Keratinocyte (primary cell): ENCODE data around the gene UMODL1. TPM values are rescaled to one million over a fixed set of nuclear protein-coding genes. Genes with fewer than 3 reads are reported as not detected.

Experiments used
- DNase-seq: peaks from one replicate; pipeline ENCODE4 v3.0.0-alpha.2; 2011; ENCODE audit warnings: low read depth, missing footprints, low spot score
- FAIRE-seq: peaks from 2 replicates; lab custom pipeline; 2011; peaks lifted over from hg19 to GRCh38; lab: Jason Lieb, UNC
- H2AFZ ChIP-seq: 2 replicates; pipeline ENCODE4 v1.6.0; 2012; ENCODE audit warnings: low read length, control low read depth, inconsistent platforms; ENCODE audit not compliant: control insufficient read depth
- H3K27ac ChIP-seq: 2 replicates; pipeline ENCODE4 v1.5.1; 2011; ENCODE audit warnings: low read length; ENCODE audit not compliant: control insufficient read depth, insufficient read depth
- H3K27me3 ChIP-seq: 3 replicates; pipeline ENCODE4 v1.6.0; 2011; ENCODE audit warnings: low read length; ENCODE audit not compliant: control insufficient read depth, insufficient read depth; ENCODE audit errors: extremely low read depth
- H3K36me3 ChIP-seq, 2 experiments: 2 replicates in 1 of 2; 3 replicates in 1 of 2; pipeline ENCODE4 v1.5.1; 2011; ENCODE audit warnings: low read length in 2 of 2, mild to moderate bottlenecking in 1 of 2; ENCODE audit not compliant: control insufficient read depth in 2 of 2, insufficient read depth in 2 of 2; ENCODE audit errors: extremely low read depth in 1 of 2
- H3K4me1 ChIP-seq: 3 replicates; pipeline ENCODE4 v1.5.1; 2011; ENCODE audit warnings: low read length; ENCODE audit not compliant: control insufficient read depth, insufficient read depth; ENCODE audit errors: extremely low read depth
- H3K4me2 ChIP-seq: 3 replicates; pipeline ENCODE4 v1.6.0; 2011; ENCODE audit warnings: low read depth, low read length; ENCODE audit not compliant: control insufficient read depth, insufficient read depth; ENCODE audit errors: extremely low read depth
- H3K4me3 ChIP-seq, 3 experiments: fragments of 200-600 bp in 1 of 3; sonication (generic) in 1 of 3; 2 replicates in 2 of 3; 3 replicates in 1 of 3; pipeline ENCODE4 v1.5.1; 2011 to 2016; ENCODE audit warnings: low read length in 3 of 3, mild to moderate bottlenecking in 3 of 3, control low read depth in 2 of 3, inconsistent platforms in 1 of 3, low read depth in 1 of 3, mixed read lengths in 1 of 3, mixed run types in 1 of 3, moderate library complexity in 1 of 3; ENCODE audit not compliant: control insufficient read depth in 2 of 3, insufficient read depth in 2 of 3; ENCODE audit errors: extremely low read depth in 1 of 3
- H3K79me2 ChIP-seq: 2 replicates; pipeline ENCODE4 v1.6.0; 2012; ENCODE audit warnings: low read length; ENCODE audit not compliant: control insufficient read depth, insufficient read depth
- H3K9ac ChIP-seq: 3 replicates; pipeline ENCODE4 v1.6.0; 2011; ENCODE audit warnings: low read length; ENCODE audit not compliant: control insufficient read depth, insufficient read depth; ENCODE audit errors: extremely low read depth
- H3K9me1 ChIP-seq: 3 replicates; pipeline ENCODE4 v1.6.0; 2011; ENCODE audit warnings: low read length; ENCODE audit not compliant: control insufficient read depth, insufficient read depth; ENCODE audit errors: extremely low read depth
- H3K9me3 ChIP-seq: 2 replicates; pipeline ENCODE4 v1.5.1; 2012; ENCODE audit warnings: low read depth, low read length; ENCODE audit not compliant: control insufficient read depth
- H4K20me1 ChIP-seq: 3 replicates; pipeline ENCODE4 v1.6.0; 2011; ENCODE audit warnings: low read length; ENCODE audit not compliant: control insufficient read depth, insufficient read depth; ENCODE audit errors: extremely low read depth
- CTCF ChIP-seq, 3 experiments: IDR thresholded peaks in 1 of 3; conservative IDR thresholded peaks in 1 of 3; optimal IDR thresholded peaks in 1 of 3; 2 replicates in 2 of 3; 3 replicates in 1 of 3; pipeline versions ENCODE3 to v1.5.1; 2011; ENCODE audit warnings: low read length in 3 of 3, mild to moderate bottlenecking in 3 of 3, moderate library complexity in 2 of 3, control low read depth in 1 of 3, inconsistent platforms in 1 of 3; ENCODE audit not compliant: insufficient read depth in 2 of 3; ENCODE audit errors: extremely low read depth in 1 of 3
- EZH2 ChIP-seq: IDR thresholded peaks from one replicate; pipeline ENCODE4 v1.6.1; 2012; ENCODE audit warnings: inconsistent platforms, mild to moderate bottlenecking, low read length, moderate library complexity
- dilution Hi-C: fragments of 300-500 bp; cut with MboI; formaldehyde crosslinking; loops from one replicate; pipeline ENCODE4 v1.7.0; 2020; ENCODE audit warnings: low sequenced_read_pairs; ENCODE audit not compliant: extremely low pct_ligation_motif_present
- polyA plus RNA-seq, 5 experiments: library from polyadenylated mRNA; depleted of rRNA in 3 of 5; stranded (reverse) in 3 of 5; stranded (forward) in 1 of 5; unstranded in 1 of 5; fragments of >200 nt; gene quantifications; 1 replicate in 1 of 5; 2 replicates in 3 of 5; 3 replicates in 1 of 5; pipeline versions ENCODE4 v1.2.1 to v1.2.3, GENCODE V29; 2011 to 2012; ENCODE audit warnings: missing spikeins in 2 of 5, low read depth in 1 of 5, low replicate concordance in 1 of 5

Gene UMODL1
- polyA plus RNA-seq, 1 donor (not counting 4 experiments of a cell fraction or from before 2014, with no cell fraction given), result 0.03 TPM

- Histone ChIP-seq H2AFZ (no peak overlapping the region), H4K20me1 (no peaks in the 10 kb centered on the region), H3K9ac (no peak overlapping the region), H3K4me2 (no peak overlapping the region), H3K9me1 (no peaks in the 10 kb centered on the region), H3K27me3 (no peaks in the 10 kb centered on the region), H3K36me3 (no peaks in the 10 kb centered on the region), H3K79me2 (no peaks in the 10 kb centered on the region), H3K9me3 (no peaks in the 10 kb centered on the region), H3K4me1 (no peaks in the 10 kb centered on the region), H3K27ac (no peak overlapping the region), H3K4me3 (no peak overlapping the region)
- FAIRE-seq, result no peak
- dilution Hi-C loops, result no loop called here
- no peak for DNase-seq
- TF ChIP-seq EZH2 (no peak), CTCF (optimal IDR thresholded peaks at IDR 0.05 in 1 of 3, IDR thresholded peaks at IDR 0.05 in 1 of 3, conservative IDR thresholded peaks at IDR 0.05 in 1 of 3; ENCODE audit: extremely low read depth in 1 of 3, insufficient read depth in 2 of 3, low read length in 3 of 3) (no peak)
Observed at GRCh38 chr21:42049578-42050430, 21.3 kb upstream of the UMODL1 start.

GRCh38 chr21:42051788-42052187 is 19.3 kb upstream of the UMODL1 start:
- no peak overlapping the region for H3K9ac ChIP-seq
- H3K36me3 ChIP-seq, result no peaks in the 10 kb centered on the region
- TF ChIP-seq CTCF (optimal IDR thresholded peaks at IDR 0.05 in 1 of 3, IDR thresholded peaks at IDR 0.05 in 1 of 3, conservative IDR thresholded peaks at IDR 0.05 in 1 of 3; ENCODE audit: extremely low read depth in 1 of 3, insufficient read depth in 2 of 3, low read length in 3 of 3), result no peak
- TF ChIP-seq EZH2, result no peak
- no peaks in the 10 kb centered on the region for H3K9me3 ChIP-seq
- DNase-seq, result no peak
- H3K4me1 ChIP-seq, result peaks cover 8% of the 10 kb centered on the region
- H3K27me3 ChIP-seq, result no peaks in the 10 kb centered on the region
- FAIRE-seq, result no peak
- dilution Hi-C loops, result no loop called here
- no peaks in the 10 kb centered on the region for H3K79me2 ChIP-seq
- H3K9me1 ChIP-seq, result no peaks in the 10 kb centered on the region
- H3K27ac ChIP-seq, result no peak overlapping the region
- H4K20me1 ChIP-seq, result no peaks in the 10 kb centered on the region
- H3K4me3 ChIP-seq, result no peak overlapping the region
- H2AFZ ChIP-seq, result no peak overlapping the region
- H3K4me2 ChIP-seq, result no peak overlapping the region
